NCI-H2227 treated with DMSO at 0.1 percent for 48 hours (cell line): ENCODE measurements around the gene GPR153.

ENCODE experiments used
- DNase-seq: peaks from one replicate; lab custom pipeline; 2025; lab: John Stamatoyannopoulos, UW

Gene GPR153

DNA sequence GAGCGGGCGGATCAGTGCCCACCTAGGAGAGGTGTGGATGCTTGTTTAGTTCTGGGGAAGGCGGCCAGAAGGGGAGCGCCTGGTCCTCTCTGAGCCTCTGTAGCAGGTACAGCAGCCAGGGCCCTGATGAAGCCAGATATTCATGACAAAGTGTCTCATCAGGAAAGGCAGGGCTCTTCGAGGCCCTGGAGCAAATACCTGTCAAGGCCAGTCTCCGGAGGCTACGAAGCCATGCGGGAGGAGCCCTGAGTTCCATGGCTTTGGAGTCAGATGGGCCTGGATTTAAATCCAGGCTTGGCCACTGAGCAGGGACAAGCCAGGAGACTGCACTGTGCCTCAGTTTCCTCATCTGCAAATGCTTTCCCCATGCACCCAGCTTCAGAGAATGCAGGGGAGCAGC lies 25.4 kb upstream of the GPR153 start:
- no peak for DNase-seq

- DNase-seq = no peak
These were observed 24.4 kb upstream of the GPR153 start for GRCh38 chr1:6285336-6285735.

- DNase-seq = no peak
These were observed 21.8 kb upstream of the GPR153 start for GRCh38 chr1:6282577-6283270.

GRCh38 chr1:6281511-6282402 lies 20.9 kb upstream of the GPR153 start:
- DNase-seq = no peak

- no peak for DNase-seq
These were observed 20.0 kb upstream of the GPR153 start for GRCh38 chr1:6280761-6281451.

GRCh38 chr1:6279613-6280383 lies 18.9 kb upstream of the GPR153 start:
- no peak for DNase-seq

DNA sequence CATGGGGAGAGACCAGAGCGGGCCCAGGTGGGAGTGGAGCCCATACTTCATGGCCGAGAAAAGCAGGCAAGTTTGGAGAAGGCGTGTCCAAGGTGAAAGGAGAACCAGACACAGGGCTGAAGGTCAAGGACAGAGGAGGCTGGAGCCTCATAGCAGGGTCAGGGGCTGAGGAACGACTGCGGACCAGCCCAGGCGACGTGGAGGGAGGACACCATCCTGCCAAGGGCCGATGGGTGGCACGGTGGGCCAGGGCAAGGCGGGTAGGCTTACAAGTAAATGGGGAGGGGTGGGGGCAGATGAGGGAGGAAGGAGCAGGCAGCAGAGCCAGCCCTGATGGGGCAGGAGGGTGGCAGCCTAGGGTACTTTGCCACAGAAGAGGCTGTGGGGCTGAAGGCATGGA lies 18.2 kb upstream of the GPR153 start:
- no peak for DNase-seq

GRCh38 chr1:6278263-6278662 lies 17.4 kb upstream of the GPR153 start:
- no peak for DNase-seq

GRCh38 chr1:6276811-6277555 lies 16.1 kb upstream of the GPR153 start:
- no peak for DNase-seq

- DNase-seq = peak; percentile 82
These were observed 15.2 kb upstream of the GPR153 start for GRCh38 chr1:6275826-6276782.

- no peak for DNase-seq
These were observed 13.8 kb upstream of the GPR153 start for GRCh38 chr1:6274622-6275139.

DNA sequence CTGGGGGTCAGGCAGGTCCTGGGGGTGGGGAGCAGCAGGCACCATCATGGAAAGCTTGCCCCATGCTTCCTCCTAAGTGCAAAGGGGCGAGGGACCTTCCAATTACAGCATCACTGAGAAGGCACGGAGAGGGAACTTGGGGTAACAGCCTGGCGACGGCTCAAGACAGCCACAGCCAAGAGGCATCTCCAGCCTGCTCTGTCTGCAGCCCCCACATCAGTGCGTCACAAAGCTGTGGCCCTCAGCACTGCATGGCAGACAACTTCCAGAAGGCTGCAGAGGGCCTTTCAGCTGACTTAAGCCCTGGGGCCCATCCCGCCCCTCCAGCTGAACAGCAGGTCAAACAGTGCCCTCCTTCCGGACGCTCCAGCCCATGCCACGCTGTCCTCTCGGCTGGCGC lies 13.2 kb upstream of the GPR153 start:
- DNase-seq = no peak

DNA sequence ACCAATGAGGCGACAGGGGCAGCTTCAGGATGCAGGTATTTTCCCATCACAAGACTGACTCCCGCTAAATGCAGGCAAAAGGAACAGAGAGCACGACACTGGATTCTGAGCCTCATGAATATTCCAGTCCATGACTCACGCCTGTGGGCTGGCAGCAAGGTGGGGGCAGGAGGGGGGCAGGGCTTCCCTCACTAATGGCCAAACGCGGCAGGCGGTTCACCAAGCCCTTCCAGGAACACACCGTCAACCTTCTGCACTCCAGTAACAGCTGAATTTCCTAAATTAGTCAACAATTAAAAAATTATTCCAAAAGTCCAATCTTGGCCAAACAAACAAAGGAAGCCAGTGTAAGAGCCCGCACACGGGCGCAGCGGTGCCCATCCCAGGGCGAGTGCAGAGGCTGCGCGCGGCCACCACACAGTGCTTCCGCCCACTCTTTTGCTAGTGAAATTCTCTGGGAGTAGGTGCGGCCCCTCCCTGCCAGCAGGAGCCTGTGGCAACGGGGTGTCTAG lies 12.5 kb upstream of the GPR153 start:
- peak; percentile 5 for DNase-seq

- no peak for DNase-seq
These were observed 12.0 kb upstream of the GPR153 start for GRCh38 chr1:6272868-6273267.

DNA sequence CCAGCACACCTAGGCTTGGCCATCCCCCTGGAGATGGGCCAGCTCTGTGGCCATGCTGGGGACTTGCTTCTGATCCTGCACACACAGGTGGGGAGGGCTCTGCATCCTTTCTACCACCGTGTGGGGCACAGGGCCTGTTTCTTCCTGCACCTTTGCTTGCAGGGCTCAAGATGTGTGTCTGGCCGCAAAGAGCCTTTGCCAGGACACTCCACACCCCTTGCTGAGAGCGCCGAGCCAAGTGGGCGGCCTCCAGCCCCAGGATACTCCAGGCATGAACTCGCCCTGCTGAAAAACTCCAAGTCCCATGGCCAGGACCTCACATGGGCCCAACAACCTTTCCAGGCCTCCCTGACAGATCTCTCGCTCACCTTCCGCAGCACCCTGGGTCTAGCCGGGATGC lies 11.6 kb upstream of the GPR153 start:
- no peak for DNase-seq

DNA sequence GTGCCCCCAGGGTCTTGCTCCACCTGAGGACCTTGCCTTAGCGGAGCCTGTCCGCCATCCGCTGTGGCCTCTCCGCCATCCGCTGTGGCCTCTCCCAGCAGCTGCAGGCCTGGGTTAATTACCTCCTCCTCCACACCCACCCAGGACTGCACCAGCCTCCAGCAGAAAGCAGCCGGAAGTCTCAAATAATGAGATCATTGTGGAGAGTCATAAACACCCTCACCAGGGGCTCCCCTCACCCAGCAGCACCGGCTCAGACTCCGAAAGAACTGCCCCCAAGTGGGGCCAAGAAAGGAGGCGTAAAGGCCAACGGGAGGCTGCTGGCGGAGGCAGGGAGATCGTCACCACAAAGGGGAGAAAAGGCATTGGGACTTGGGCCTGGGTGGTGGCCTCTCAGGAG lies 10.7 kb upstream of the GPR153 start:
- no peak for DNase-seq

DNA sequence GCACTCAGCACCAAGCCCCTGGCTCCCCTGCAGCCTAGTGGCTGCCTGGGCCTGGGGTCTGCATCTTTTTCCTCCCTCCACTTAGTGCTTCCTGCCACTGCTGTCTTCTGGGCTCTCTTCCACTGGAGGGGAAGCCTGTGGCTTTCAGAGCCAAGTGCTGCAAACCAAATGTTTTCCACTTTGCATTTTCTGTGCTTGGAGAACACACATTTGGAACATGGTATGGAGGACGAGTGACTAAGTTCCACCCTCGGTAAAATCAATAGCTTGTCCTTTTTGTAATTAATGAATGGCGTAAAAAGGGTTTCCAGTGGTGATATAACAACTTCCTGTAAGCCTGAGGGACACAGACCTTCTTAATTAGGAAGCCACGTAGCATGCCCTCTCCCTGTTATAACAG lies 10.1 kb upstream of the GPR153 start:
- DNase-seq = no peak

- no peak for DNase-seq
These were observed 9.5 kb upstream of the GPR153 start for GRCh38 chr1:6270401-6270800.

DNA sequence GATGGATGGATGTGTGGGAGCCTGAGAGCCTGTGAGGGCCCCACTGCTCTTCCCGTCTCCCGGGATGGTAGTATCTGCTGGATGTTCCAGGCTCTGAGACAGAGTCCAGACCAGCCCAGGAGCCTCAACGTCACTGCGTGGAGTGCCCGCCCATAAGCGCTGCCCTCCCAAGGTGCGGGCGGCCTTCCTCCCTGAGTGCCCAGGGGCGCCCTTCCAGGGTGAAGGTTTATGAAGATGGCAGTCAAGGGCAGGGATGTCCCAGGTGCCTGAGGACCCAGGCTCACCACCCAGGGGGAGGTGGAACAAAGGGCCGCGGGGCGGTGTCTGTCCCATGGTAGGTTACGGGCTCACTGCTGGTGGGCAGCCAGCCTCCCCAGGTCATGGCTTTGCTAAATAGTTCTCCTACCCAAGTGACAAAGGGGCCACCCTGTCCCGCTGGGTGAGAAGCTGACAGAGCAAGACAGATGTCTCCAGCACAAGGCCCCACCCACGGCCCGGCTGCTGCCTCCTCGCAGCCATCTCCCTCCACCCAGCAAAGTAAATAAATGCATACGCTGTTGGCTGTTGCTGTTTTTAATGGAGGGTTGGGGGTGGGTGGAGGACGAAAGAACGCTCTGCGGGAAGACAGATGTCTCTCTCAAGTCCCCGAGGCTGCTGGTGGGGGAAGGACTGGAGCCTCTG lies 9.0 kb upstream of the GPR153 start:
- peak; percentile 69 for DNase-seq
